Smooth muscle cell (in vitro differentiated cells): ENCODE measurements around the gene ANKRD49. TPM values are rescaled to one million over a fixed set of nuclear protein-coding genes. Genes with fewer than 3 reads are reported as not detected.

ENCODE experiments used
- DNase-seq: peaks from one replicate; lab custom pipeline; 2025; ENCODE audit not compliant: unreplicated experiment; lab: John Stamatoyannopoulos, UW
- H2AFZ ChIP-seq: fragments of 200-600 bp; sonication (generic); 2 replicates; pipeline ENCODE4 v1.6.0; 2016; ENCODE audit warnings: antibody characterized with exemption, low read depth, mild to moderate bottlenecking
- H3F3A ChIP-seq: fragments of 200-600 bp; sonication (generic); 2 replicates; pipeline ENCODE4 v1.6.0; 2017; ENCODE audit warnings: antibody characterized with exemption, low read depth
- H3K27ac ChIP-seq: fragments of 200-600 bp; sonication (generic); 2 replicates; pipeline ENCODE4 v1.5.1; 2016; ENCODE audit warnings: low read depth, mild to moderate bottlenecking
- H3K27me3 ChIP-seq: fragments of 200-600 bp; sonication (generic); 2 replicates; pipeline ENCODE4 v1.6.1; 2016; ENCODE audit warnings: low read depth, mild to moderate bottlenecking
- H3K36me3 ChIP-seq: fragments of 200-600 bp; sonication (generic); 2 replicates; pipeline ENCODE4 v1.5.1; 2016; ENCODE audit warnings: low read depth
- H3K4me1 ChIP-seq: fragments of 200-600 bp; sonication (generic); 2 replicates; pipeline ENCODE4 v1.5.1; 2016; ENCODE audit warnings: low read depth
- H3K4me2 ChIP-seq: fragments of 200-600 bp; sonication (generic); 2 replicates; pipeline ENCODE4 v1.6.0; 2016; ENCODE audit warnings: mild to moderate bottlenecking
- H3K4me3 ChIP-seq: fragments of 200-600 bp; sonication (generic); 2 replicates; pipeline ENCODE4 v1.5.1; 2016; ENCODE audit warnings: mild to moderate bottlenecking
- H3K79me2 ChIP-seq: fragments of 200-600 bp; sonication (generic); 2 replicates; pipeline ENCODE4 v1.6.0; 2016; ENCODE audit warnings: low read depth, mild to moderate bottlenecking
- H3K9ac ChIP-seq: fragments of 200-600 bp; sonication (generic); 2 replicates; pipeline ENCODE4 v1.6.0; 2016; ENCODE audit warnings: low read depth
- H3K9me3 ChIP-seq: fragments of 200-600 bp; sonication (generic); replicated peaks from 2 replicates; pipeline ENCODE4 v1.5.1; 2016; ENCODE audit warnings: low read depth
- H4K20me1 ChIP-seq: fragments of 200-600 bp; sonication (generic); 2 replicates; pipeline ENCODE4 v1.6.0; 2016; ENCODE audit warnings: low read depth
- WGBS: methylation state at CpG from one replicate; pipeline ENCODE4 v1.1.7; 2016; ENCODE audit warnings: low lambda C conversion rate; 5-methylcytosine and 5-hydroxymethylcytosine counted together
- polyA plus RNA-seq: library from polyadenylated mRNA; unstranded; fragments of >200 nt; fragmentation: Nextera tagmentation; extraction: Ambion mirVana; gene quantifications from 2 replicates; pipeline ENCODE4 v1.2.1, GENCODE V29; 2016
- total RNA-seq: library from RNA; depleted of rRNA; stranded (reverse); fragments of >200 nt; gene quantifications from 2 replicates; pipeline ENCODE4 v1.2.3, GENCODE V29; 2014
- TF ChIP-seq, protein P1 (sequence below): fragments of 200-600 bp; sonication (generic); IDR thresholded peaks from 2 replicates; pipeline ENCODE4 v1.5.1; 2017; ENCODE audit warnings: borderline replicate concordance, mild to moderate bottlenecking, antibody characterized with exemption; ENCODE audit not compliant: insufficient read depth, poor library complexity, severe bottlenecking

Gene ANKRD49
- total and polyA plus RNA-seq, 2 experiments from 2014 or later, result 13.6 to 20.3 TPM

DNA sequence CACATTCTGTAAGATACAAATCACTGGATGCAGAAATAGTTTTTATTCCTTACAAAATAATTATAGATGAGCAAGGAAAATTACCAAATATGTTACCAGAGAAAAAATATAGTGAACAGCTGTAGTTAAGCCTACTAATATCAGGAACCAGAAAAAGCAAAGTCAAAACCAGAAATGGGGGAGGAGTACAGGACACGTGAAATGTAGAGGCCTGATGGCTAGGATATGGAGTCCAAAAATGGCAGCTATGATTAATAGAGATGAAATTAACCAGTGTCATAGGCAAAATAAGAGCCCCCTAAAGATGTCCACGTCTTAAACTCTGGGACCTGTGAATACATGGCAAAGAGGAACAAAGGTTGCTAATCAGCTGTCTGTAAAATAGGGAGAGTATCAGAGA is 34.2 kb upstream of the ANKRD49 start:
- H3K27me3 ChIP-seq, result no peaks in the 10 kb centered on the region
- no peak overlapping the region for H2AFZ ChIP-seq
- H4K20me1 ChIP-seq, result no peaks in the 10 kb centered on the region
- no peak overlapping the region for H3K27ac ChIP-seq
- H3K4me1 ChIP-seq, result no peaks in the 10 kb centered on the region
- TF ChIP-seq, protein P1, sequence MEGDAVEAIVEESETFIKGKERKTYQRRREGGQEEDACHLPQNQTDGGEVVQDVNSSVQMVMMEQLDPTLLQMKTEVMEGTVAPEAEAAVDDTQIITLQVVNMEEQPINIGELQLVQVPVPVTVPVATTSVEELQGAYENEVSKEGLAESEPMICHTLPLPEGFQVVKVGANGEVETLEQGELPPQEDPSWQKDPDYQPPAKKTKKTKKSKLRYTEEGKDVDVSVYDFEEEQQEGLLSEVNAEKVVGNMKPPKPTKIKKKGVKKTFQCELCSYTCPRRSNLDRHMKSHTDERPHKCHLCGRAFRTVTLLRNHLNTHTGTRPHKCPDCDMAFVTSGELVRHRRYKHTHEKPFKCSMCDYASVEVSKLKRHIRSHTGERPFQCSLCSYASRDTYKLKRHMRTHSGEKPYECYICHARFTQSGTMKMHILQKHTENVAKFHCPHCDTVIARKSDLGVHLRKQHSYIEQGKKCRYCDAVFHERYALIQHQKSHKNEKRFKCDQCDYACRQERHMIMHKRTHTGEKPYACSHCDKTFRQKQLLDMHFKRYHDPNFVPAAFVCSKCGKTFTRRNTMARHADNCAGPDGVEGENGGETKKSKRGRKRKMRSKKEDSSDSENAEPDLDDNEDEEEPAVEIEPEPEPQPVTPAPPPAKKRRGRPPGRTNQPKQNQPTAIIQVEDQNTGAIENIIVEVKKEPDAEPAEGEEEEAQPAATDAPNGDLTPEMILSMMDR, result no peak
- H3K4me2 ChIP-seq, result no peak overlapping the region
- DNase-seq, result no peak
- no peaks in the 10 kb centered on the region for H3K9me3 ChIP-seq
- H3K4me3 ChIP-seq, result no peak overlapping the region
- 93% methylated on average over 2 of the region's 2 CpGs for WGBS
- no peaks in the 10 kb centered on the region for H3K79me2 ChIP-seq
- H3F3A ChIP-seq, result no peaks in the 10 kb centered on the region
- peaks cover 5% of the 10 kb centered on the region for H3K36me3 ChIP-seq
- no peak overlapping the region for H3K9ac ChIP-seq

DNA sequence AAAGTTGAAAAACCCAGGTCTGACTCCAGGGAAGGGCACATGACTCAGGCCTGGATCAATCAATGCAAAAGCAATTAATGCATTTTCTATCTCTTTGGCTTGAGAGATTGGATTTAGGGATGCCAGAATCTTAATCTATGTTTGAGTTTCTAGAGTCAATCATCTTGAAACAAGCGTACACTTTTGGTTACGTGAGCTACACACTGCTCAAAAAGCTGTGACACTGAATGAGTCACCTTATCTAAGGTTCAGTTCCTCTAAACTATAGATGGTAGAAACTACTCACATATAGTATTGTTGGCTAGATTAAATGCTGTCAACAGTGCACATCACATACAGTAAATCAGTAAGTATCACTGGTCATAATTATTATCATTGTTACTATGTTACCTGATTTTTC is 24.4 kb upstream of the ANKRD49 start:
- H3K79me2 ChIP-seq, result no peaks in the 10 kb centered on the region
- no peak overlapping the region for H3K9ac ChIP-seq
- whole genome bisulfite sequencing, result 88% methylated on average over 2 of the region's 2 CpGs
- no peak for DNase-seq
- no peaks in the 10 kb centered on the region for H4K20me1 ChIP-seq
- H3K4me3 ChIP-seq, result no peak overlapping the region
- no peak overlapping the region for H3K4me2 ChIP-seq
- no peaks in the 10 kb centered on the region for H3K36me3 ChIP-seq
- H3K9me3 ChIP-seq, result no peaks in the 10 kb centered on the region
- TF ChIP-seq, protein P1, result no peak
- no peaks in the 10 kb centered on the region for H3K27me3 ChIP-seq
- H3K27ac ChIP-seq, result no peak overlapping the region
- no peaks in the 10 kb centered on the region for H3F3A ChIP-seq
- no peaks in the 10 kb centered on the region for H3K4me1 ChIP-seq
- no peak overlapping the region for H2AFZ ChIP-seq

DNA sequence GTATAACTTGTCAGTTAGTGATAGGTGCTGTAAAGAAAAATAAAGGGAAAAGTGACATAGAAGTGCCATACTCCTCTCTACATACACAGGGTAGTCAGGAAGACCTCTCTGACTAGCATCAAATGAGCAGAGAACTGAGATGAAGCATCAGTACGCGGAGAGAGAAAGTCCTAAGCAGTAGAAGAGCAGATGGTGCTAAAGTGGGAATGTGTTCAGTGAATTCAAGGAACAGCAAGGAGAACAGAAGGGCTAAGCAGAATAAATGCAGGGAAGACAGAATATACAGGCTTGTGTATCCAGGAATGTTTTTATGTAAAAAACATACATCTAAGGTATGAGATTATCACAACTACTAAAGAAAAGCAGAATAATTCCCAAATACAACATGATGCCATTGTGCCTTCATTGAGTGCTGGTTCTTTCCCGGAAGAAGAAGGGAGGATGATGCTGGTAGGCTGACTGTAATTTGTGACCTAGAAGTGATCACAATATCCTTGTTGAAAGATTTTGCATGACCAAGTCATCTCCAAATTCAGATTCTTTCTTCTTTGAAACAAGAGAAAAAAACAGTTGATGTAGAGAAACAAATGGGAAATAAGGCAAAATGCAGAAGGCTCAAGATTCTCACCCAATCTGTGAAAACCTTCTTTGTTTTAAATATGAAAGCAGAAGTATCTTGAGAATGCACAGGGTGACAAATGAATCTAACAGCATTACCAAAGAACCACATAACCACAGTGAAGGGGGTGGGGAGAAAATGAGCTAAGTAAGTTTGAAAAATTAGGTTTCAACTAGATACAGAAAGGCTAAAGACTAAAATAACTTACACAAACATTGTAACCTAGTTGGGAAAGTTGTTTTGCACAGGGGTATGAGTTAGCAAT is 20.6 kb upstream of the ANKRD49 start:
- Histone ChIP-seq H4K20me1 (no peaks in the 10 kb centered on the region), H3K79me2 (no peaks in the 10 kb centered on the region), H3K4me3 (no peak overlapping the region), H3F3A (no peaks in the 10 kb centered on the region), H3K27me3 (no peaks in the 10 kb centered on the region), H3K9me3 (no peaks in the 10 kb centered on the region), H3K4me1 (no peaks in the 10 kb centered on the region), H3K4me2 (no peak overlapping the region), H2AFZ (no peak overlapping the region), H3K27ac (no peak overlapping the region), H3K36me3 (no peaks in the 10 kb centered on the region), H3K9ac (no peak overlapping the region)
- TF ChIP-seq, protein P1, result no peak
- no peak for DNase-seq
- 97% methylated on average over 3 of the region's 3 CpGs for WGBS

DNA sequence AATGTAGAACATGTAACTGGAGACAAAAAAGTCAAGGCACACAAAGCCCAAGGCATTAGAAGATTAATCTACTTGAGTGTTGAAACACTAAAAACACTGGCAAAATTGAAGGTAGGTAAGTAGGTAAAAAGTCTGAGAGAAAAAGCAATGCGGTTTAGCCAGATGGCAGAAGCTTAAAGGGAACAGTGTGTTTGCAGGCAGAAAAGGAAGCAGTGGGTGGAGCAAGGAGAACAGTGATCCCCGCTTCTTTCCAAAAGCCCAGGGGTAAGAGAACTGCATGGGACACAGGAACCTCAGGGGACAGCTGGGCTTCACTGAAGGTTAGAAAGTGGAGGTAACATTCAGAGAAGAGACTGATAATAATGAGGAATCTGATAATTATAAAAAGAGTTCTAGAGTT is 16.2 kb upstream of the ANKRD49 start:
- H3K79me2 ChIP-seq, result no peaks in the 10 kb centered on the region
- 89% methylated on average over 2 of the region's 2 CpGs for WGBS
- no peaks in the 10 kb centered on the region for H3F3A ChIP-seq
- no peak overlapping the region for H2AFZ ChIP-seq
- no peak overlapping the region for H3K4me3 ChIP-seq
- H3K9me3 ChIP-seq, result no peaks in the 10 kb centered on the region
- TF ChIP-seq, protein P1, result no peak
- H3K4me2 ChIP-seq, result no peak overlapping the region
- no peaks in the 10 kb centered on the region for H4K20me1 ChIP-seq
- no peaks in the 10 kb centered on the region for H3K36me3 ChIP-seq
- DNase-seq, result no peak
- no peaks in the 10 kb centered on the region for H3K27me3 ChIP-seq
- no peak overlapping the region for H3K27ac ChIP-seq
- H3K9ac ChIP-seq, result no peak overlapping the region
- no peaks in the 10 kb centered on the region for H3K4me1 ChIP-seq
